ENCODE results near the gene GRM4.

Gene GRM4

GRCh38 chr6:34062156-34062555 lies 83.7 kb downstream of the GRM4 start:
- Histone ChIP-seq H3K27me3 (ENCODE audit: insufficient read depth, low read length, poor library complexity, severe bottlenecking) (no peaks in the 10 kb centered on the region), H3K4me3 (ENCODE audit: low read length, poor library complexity, severe bottlenecking) (no peak overlapping the region), H3K36me3 (ENCODE audit: insufficient read depth, low read length) (no peaks in the 10 kb centered on the region), H3K79me2 (ENCODE audit: insufficient read depth, low read length) (no peaks in the 10 kb centered on the region), H3K4me2 (ENCODE audit: low read depth, low read length, poor library complexity, severe bottlenecking) (no peak overlapping the region), H3K9me2 (replicated peaks; ENCODE audit: low read depth, low read length) (no peaks in the 10 kb centered on the region), H3F3A (ENCODE audit: low read depth) (no peaks in the 10 kb centered on the region), H3K4me1 (ENCODE audit: insufficient read depth, low read length, poor library complexity, severe bottlenecking) (no peaks in the 10 kb centered on the region), H3K9me3 (ENCODE audit: insufficient read depth, low read depth, low read length) (no peaks in the 10 kb centered on the region), H4K20me1 (ENCODE audit: insufficient read depth, low read length, poor library complexity, severe bottlenecking) (no peaks in the 10 kb centered on the region), H3K9ac (ENCODE audit: low read depth, low read length, poor library complexity, severe bottlenecking) (no peak overlapping the region), H2AFZ (ENCODE audit: low read length) (no peak overlapping the region)
- TF ChIP-seq EZH2phosphoT487 (IDR thresholded peaks at IDR 0.05; ENCODE audit: borderline replicate concordance), result no peak
- TF ChIP-seq CTCF (conservative IDR thresholded peaks at IDR 0.05; ENCODE audit: low read length), result no peak

GRCh38 chr6:34061348-34061747 lies 84.5 kb downstream of the GRM4 start:
- H3K9me3 ChIP-seq (ENCODE audit: insufficient read depth, low read depth, low read length), result no peaks in the 10 kb centered on the region
- H3K4me1 ChIP-seq (ENCODE audit: insufficient read depth, low read length, poor library complexity, severe bottlenecking), result no peaks in the 10 kb centered on the region
- H3F3A ChIP-seq (ENCODE audit: low read depth), result no peaks in the 10 kb centered on the region
- H4K20me1 ChIP-seq (ENCODE audit: insufficient read depth, low read length, poor library complexity, severe bottlenecking), result no peaks in the 10 kb centered on the region
- no peak overlapping the region for H3K9ac ChIP-seq (ENCODE audit: low read depth, low read length, poor library complexity, severe bottlenecking)
- H2AFZ ChIP-seq (ENCODE audit: low read length), result no peak overlapping the region
- H3K27me3 ChIP-seq (ENCODE audit: insufficient read depth, low read length, poor library complexity, severe bottlenecking), result no peaks in the 10 kb centered on the region
- no peak overlapping the region for H3K4me3 ChIP-seq (ENCODE audit: low read length, poor library complexity, severe bottlenecking)
- no peaks in the 10 kb centered on the region for H3K9me2 ChIP-seq (replicated peaks; ENCODE audit: low read depth, low read length)
- TF ChIP-seq CTCF (conservative IDR thresholded peaks at IDR 0.05; ENCODE audit: low read length), result no peak
- no peak overlapping the region for H3K4me2 ChIP-seq (ENCODE audit: low read depth, low read length, poor library complexity, severe bottlenecking)
- no peaks in the 10 kb centered on the region for H3K79me2 ChIP-seq (ENCODE audit: insufficient read depth, low read length)
- H3K36me3 ChIP-seq (ENCODE audit: insufficient read depth, low read length), result no peaks in the 10 kb centered on the region

GRCh38 chr6:34059914-34060313 lies 86.0 kb downstream of the GRM4 start:
- Histone ChIP-seq H3K9me3 (ENCODE audit: insufficient read depth, low read depth, low read length) (no peaks in the 10 kb centered on the region), H3K79me2 (ENCODE audit: insufficient read depth, low read length) (no peaks in the 10 kb centered on the region), H3K4me3 (ENCODE audit: low read length, poor library complexity, severe bottlenecking) (no peak overlapping the region), H3K9me2 (replicated peaks; ENCODE audit: low read depth, low read length) (no peaks in the 10 kb centered on the region), H4K20me1 (ENCODE audit: insufficient read depth, low read length, poor library complexity, severe bottlenecking) (no peaks in the 10 kb centered on the region), H3F3A (ENCODE audit: low read depth) (no peaks in the 10 kb centered on the region), H3K4me2 (ENCODE audit: low read depth, low read length, poor library complexity, severe bottlenecking) (no peak overlapping the region), H3K9ac (ENCODE audit: low read depth, low read length, poor library complexity, severe bottlenecking) (no peak overlapping the region), H3K27me3 (ENCODE audit: insufficient read depth, low read length, poor library complexity, severe bottlenecking) (no peaks in the 10 kb centered on the region), H3K36me3 (ENCODE audit: insufficient read depth, low read length) (no peaks in the 10 kb centered on the region), H2AFZ (ENCODE audit: low read length) (no peak overlapping the region), H3K4me1 (ENCODE audit: insufficient read depth, low read length, poor library complexity, severe bottlenecking) (no peaks in the 10 kb centered on the region)
- TF ChIP-seq EZH2phosphoT487 (IDR thresholded peaks at IDR 0.05; ENCODE audit: borderline replicate concordance) (no peak), CTCF (conservative IDR thresholded peaks at IDR 0.05; ENCODE audit: low read length) (no peak)
